ENCODE measurements around the gene PRKG1.

DNA sequence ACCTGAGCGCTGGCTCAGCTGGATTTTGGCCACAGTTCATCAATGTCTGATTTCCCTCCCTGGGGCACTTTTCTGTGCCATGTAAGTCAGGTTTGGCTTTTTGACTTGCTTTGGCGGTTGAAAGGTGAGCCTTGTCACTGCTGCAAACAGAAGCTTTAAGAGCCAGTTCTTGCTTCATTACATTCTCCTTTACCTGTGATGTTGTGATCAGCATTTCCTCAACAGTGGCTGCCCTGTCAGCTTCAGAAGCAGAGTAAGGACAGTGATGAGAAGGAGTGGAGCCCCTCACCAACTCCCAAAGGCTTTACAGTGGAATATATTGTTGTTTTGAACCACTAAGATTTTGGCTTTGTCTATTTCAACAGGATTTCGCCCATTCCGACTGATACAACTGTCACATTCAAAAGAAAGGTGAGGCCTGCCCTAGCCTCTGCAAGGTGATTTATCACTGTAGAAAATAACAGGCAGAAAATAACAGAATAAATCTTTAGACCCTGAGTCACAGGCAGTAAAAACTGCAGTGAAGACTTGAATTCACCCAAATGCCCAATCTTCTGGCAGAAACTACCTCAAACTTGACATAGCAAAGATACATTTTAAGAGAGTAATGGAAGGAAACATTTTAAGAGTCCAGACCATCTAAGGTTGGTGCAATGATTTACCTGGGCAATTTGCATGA, 1226.5 kb downstream of the PRKG1 start:
- TF ChIP-seq CTCF (conservative IDR thresholded peaks at IDR 0.05; ENCODE audit: low read depth, low read length), result no peak
- no peak for TF ChIP-seq EZH2 (IDR thresholded peaks at IDR 0.05; ENCODE audit: low read length, unreplicated experiment)
